Suppressor macrophage treated with lipopolysaccharide for 4 hours (primary cell): ENCODE measurements around the gene OR2K2.
"Not testable (repeated sequence)": the region's sequence is repeated elsewhere in the genome, so short reads cannot be mapped to it uniquely, and the experiment has no call there.

Experiments
- DNase-seq: peaks from one replicate; pipeline ENCODE4 v3.0.0-alpha.2; 2020

Gene OR2K2

DNA sequence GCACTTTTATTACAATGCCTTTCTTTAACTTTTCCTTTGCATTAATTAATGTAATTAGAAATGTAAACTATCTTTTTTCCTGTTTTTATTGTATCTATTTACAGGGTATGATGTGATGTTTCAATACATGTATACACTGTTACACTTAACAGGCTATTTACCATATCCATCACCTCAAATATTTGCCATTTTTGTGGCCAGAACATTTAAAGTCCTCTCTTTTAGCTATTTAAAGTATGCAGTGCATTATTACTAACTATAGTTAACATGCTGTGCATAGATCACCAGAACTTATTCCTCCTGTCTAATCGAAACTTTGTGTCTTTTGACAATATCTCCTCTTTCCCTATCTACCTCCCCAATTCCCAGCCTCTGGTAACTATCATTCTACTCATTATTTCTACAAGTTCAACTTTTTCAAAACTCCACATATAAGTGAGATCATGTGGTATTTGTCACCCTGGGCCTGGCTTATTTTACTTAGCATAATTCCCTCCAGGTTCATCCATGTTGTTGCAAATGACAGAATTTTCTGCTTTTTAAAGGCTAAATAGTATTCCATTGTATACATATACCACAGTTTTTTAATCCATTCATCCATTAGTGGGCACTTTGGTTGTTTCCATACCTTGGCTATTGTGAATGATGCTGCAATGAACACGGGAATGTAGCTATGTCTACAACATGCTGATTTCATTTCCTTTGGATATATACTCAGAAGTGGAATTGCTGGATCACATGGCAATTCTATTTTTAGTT lies 32.8 kb downstream of the OR2K2 start:
- peak; percentile 7 for DNase-seq

DNA sequence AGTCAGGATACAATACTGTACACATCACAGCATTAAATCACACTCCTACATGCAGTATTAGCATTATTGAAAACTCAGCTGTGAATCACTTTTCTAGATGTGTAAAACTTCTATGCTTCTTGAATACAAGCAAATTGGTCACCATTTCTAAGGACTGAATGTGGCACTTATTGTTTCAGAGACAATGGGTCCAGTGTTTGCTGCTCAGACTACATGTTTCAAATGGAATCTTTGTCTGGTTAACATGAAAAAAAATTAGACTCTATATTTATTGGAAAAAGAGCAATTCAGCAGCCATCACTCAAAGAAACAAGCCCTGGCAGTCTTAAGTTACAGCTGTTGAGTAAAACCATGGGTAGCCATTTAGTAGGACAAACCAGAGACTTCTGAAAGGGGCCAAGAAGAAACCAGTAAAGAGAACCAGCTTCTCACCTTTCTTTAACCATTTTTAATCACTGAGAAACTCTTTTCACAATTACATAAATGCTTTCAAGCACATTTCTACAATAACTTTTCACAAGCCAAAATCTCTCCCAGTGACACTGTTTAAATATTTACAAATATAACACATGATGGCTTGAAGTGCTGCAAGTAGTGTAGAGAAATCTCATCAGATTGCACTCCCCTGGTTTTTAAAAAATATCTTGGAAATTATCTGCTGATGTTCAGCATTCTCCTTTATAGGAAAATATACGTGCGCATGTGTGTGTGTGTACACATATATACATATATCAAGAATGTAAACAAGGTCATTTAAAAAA lies 35.2 kb downstream of the OR2K2 start:
- no peak for DNase-seq

DNA sequence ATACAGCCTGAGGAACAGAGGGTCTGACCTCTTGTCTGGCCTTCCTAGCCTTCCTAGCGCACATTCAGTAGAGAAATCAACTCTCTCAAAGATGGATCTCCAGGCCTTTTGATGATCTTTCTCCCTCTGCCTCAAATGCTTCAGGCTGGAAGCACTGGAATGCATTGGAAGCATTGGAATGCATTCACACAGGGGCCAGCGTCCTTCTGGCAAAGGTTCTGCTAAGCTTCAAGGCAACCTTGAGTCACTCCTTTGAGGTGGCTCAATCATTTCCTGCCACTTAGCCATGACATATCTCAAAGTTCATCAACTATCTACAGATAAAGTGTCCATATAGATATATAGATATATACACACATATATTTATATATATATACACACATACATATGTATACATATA lies 42.9 kb downstream of the OR2K2 start:
- DNase-seq = peak; percentile 29

DNA sequence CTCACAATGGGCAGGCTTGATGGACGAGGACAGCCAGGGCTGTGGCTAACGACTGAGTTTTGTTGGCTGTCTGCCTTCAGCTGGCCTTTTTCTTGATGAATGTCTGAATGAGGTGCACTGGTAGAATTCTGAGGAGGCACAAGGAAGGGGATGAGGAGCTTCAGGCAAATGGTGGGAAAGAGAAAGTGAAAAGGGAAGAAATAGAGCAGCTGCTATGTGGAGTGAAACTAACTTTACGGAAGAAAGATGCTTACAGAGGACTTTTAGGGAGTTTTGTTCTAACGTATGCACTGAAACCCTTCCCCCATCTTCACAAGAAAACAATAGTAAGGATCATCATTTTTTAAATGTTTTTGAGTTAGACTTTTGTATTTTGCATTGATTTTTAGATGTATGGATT lies 45.3 kb downstream of the OR2K2 start:
- DNase-seq = peak; percentile 80

DNA sequence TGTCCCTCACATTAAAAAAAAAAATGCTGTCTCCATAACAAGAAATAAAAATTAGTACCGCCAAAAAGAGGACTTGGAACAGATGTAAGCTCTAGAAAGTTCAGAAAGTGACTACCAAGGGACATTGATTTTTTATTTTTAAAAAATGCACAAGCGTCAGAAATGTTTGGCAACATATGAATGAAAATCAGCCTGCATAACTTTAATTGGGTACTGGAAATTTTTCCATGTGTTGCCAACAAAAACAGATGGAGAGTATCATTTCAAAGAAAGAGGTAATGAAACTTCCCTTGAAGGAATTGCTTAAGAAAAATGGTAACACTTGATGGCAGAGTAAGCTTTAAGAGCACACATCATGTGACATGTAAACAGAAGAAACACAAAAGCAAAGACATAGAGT lies 47.2 kb downstream of the OR2K2 start:
- DNase-seq = peak; percentile 76

DNA sequence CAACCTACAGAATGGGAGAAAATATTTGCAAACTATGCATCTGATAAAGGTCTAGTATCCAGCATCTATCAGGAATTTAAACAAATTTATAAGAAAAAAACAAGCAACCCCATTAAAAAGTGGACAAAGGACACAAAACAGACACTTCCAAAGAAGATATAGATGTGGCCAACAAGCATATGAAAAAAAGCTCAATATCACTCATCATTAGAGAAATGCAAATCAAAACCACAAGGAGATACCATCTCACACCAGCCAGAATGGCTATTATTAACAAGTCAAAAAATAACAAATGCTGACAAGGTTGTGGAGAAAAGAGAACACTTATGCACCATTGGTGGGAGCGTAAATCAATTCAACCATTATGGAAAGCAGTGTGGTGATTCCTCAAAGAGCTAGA lies 49.2 kb downstream of the OR2K2 start:
- not testable (repeated sequence) for DNase-seq
